Sciatic nerve (tissue), 2 donors: Measurements from ENCODE around the gene TPRG1. TPM values are rescaled to one million over a fixed set of nuclear protein-coding genes. Genes with fewer than 3 reads are reported as not detected.
"Not testable (repeated sequence)": the region's sequence is repeated elsewhere in the genome, so short reads cannot be mapped to it uniquely, and the experiment has no call there.

Experiments used
- ATAC-seq: fragments of 200-7000 bp; cut with Tn5 transposase; one replicate; pipeline ENCODE4 v1.9.1; 2020; ENCODE audit warnings: mild to moderate bottlenecking, moderate library complexity
- DNase-seq: peaks from one replicate; pipeline ENCODE4 v3.0.0-alpha.2; 2020; ENCODE audit warnings: low spot score
- intact Hi-C: fragments of 100-400 bp; cut with DNase I; formaldehyde crosslinking; loops from one replicate; pipeline ENCODE4 v1.14.2; 2022
- total RNA-seq: library from RNA; stranded (reverse); fragmentation: NEBNext Ultra II Directional; extraction: Animal tissue kit (Norgen Biotek cat#: 25700); gene quantifications from one replicate; pipeline ENCODE4 v1.2.1, GENCODE V29; 2021
- donor health status: DM: no; HTN: no; CAD: no.
- donor health status: DM: no; HTN: no; CAD: no.

The TPRG1 gene
- total RNA-seq, 1 donor from 2014 or later: 12.7 TPM

- DNase-seq (no peak), ATAC-seq (no peak)
- intact Hi-C loops: loop anchor here (5.0 kb wide), 1 partner anchor 1534 kb away; no protein-coding TSS in a partner anchor
These were observed 127.0 kb downstream of the TPRG1 start for GRCh38 chr3:189298469-189299375.

GRCh38 chr3:189300345-189300744, 128.6 kb downstream of the TPRG1 start:
- ATAC-seq: no peak
- intact Hi-C loops: no loop called here
- DNase-seq: no peak

- intact Hi-C loops: no loop called here
- DNase-seq (no peak), ATAC-seq (no peak)
These were observed 129.7 kb downstream of the TPRG1 start for GRCh38 chr3:189301479-189301878.

- ATAC-seq (no peak), DNase-seq (no peak)
- intact Hi-C loops: no loop called here
These were observed 131.8 kb downstream of the TPRG1 start for GRCh38 chr3:189303584-189303983.

- ATAC-seq (no peak), DNase-seq (no peak)
These were observed 132.9 kb downstream of the TPRG1 start for GRCh38 chr3:189304465-189305351.

GRCh38 chr3:189305412-189305811, 133.6 kb downstream of the TPRG1 start:
- intact Hi-C loops: no loop called here
- no peak for DNase-seq
- no peak for ATAC-seq

More at GRCh38 chr3:189304465-189305351, 132.9 kb downstream of the TPRG1 start:
- intact Hi-C loops: no loop called here

- ATAC-seq (no peak), DNase-seq (no peak)
- intact Hi-C loops: no loop called here
These were observed 136.2 kb downstream of the TPRG1 start for GRCh38 chr3:189307963-189308362.

GRCh38 chr3:189308608-189309007, 136.8 kb downstream of the TPRG1 start:
- DNase-seq (no peak), ATAC-seq (no peak)
- intact Hi-C loops: no loop called here

- DNase-seq (no peak), ATAC-seq (no peak)
- intact Hi-C loops: no loop called here
These were observed 137.7 kb downstream of the TPRG1 start for GRCh38 chr3:189309400-189309975.

GRCh38 chr3:189311521-189311920, 139.8 kb downstream of the TPRG1 start:
- intact Hi-C loops: no loop called here
- ATAC-seq (no peak), DNase-seq (no peak)

GRCh38 chr3:189312866-189313265, 141.1 kb downstream of the TPRG1 start:
- ATAC-seq (no peak), DNase-seq (no peak)
- intact Hi-C loops: no loop called here

- intact Hi-C loops: no loop called here
- no peak for ATAC-seq
- DNase-seq: no peak
These were observed 144.7 kb downstream of the TPRG1 start for GRCh38 chr3:189316296-189317019.

GRCh38 chr3:189317911-189318310, 146.1 kb downstream of the TPRG1 start:
- intact Hi-C loops: no loop called here
- no peak for DNase-seq
- no peak for ATAC-seq

GRCh38 chr3:189320511-189320910, 148.7 kb downstream of the TPRG1 start:
- DNase-seq (no peak), ATAC-seq (no peak)
- intact Hi-C loops: no loop called here

- no peak for DNase-seq
- intact Hi-C loops: no loop called here
- ATAC-seq: no peak
These were observed 150.6 kb downstream of the TPRG1 start for GRCh38 chr3:189322339-189322738.

- DNase-seq: no peak
- ATAC-seq: peak; percentile 41
These were observed 152.9 kb downstream of the TPRG1 start for GRCh38 chr3:189324538-189325138.

GRCh38 chr3:189325454-189325853, 153.7 kb downstream of the TPRG1 start:
- DNase-seq (no peak), ATAC-seq (no peak)
- intact Hi-C loops: no loop called here

More at GRCh38 chr3:189324538-189325138, 152.9 kb downstream of the TPRG1 start:
- intact Hi-C loops: no loop called here

GRCh38 chr3:189329630-189330029, 157.9 kb downstream of the TPRG1 start:
- ATAC-seq, DNase-seq, intact Hi-C loops: not testable (repeated sequence)
